SK-N-SH (cell line): ENCODE measurements around the gene BIRC3. TPM values are rescaled to one million over a fixed set of nuclear protein-coding genes. Genes with fewer than 3 reads are reported as not detected.
A peak's percentile ranks its signal among the peaks of the same experiment; 100 is the strongest.

Experiments used
- CTCF ChIA-PET: fragments of 300-600, 350-600 bp; formaldehyde crosslinking; extraction: SDS; loops from one replicate; lab custom pipeline; 2021; lab: Yijun Ruan, JAX
- POLR2A ChIA-PET: fragments of 350-600 bp; sonication (Branson Sonifier 250); formaldehyde crosslinking; extraction: SDS; loops from one replicate; lab custom pipeline; 2020; ENCODE audit warnings: antibody characterized with exemption, inconsistent platforms; lab: Yijun Ruan, JAX
- DNase-seq: peaks from one replicate; pipeline ENCODE4 v3.0.0; 2012
- H2AFZ ChIP-seq: fragments of 200-600 bp; sonication (generic); 2 replicates; pipeline ENCODE4 v1.8.1; 2016; ENCODE audit warnings: antibody characterized with exemption, mild to moderate bottlenecking, low read depth
- H3F3A ChIP-seq: fragments of 200-600 bp; sonication (generic); replicated peaks from 2 replicates; pipeline ENCODE3; 2016; ENCODE audit warnings: antibody characterized with exemption, mild to moderate bottlenecking; ENCODE audit not compliant: insufficient read depth
- H3K27ac ChIP-seq, 2 experiments: fragments of 200-500 bp in 1 of 2; fragments of 200-600 bp in 1 of 2; sonication (Bioruptor generic) in 1 of 2; sonication (generic), shearing (Covaris generic) in 1 of 2; 2 replicates each; pipeline versions ENCODE4 v1.5.1 to v1.6.1; 2014 to 2016; ENCODE audit warnings: low read depth in 2 of 2, inconsistent platforms in 1 of 2, low read length in 1 of 2, mild to moderate bottlenecking in 1 of 2, mixed read lengths in 1 of 2
- H3K27me3 ChIP-seq: fragments of 200-600 bp; sonication (generic), shearing (Covaris generic); 2 replicates; pipeline ENCODE4 v1.6.1; 2016; ENCODE audit warnings: mixed run types; ENCODE audit not compliant: insufficient read depth
- H3K36me3 ChIP-seq, 2 experiments: fragments of 200-500 bp in 1 of 2; fragments of 200-600 bp in 1 of 2; sonication (Bioruptor generic) in 1 of 2; sonication (generic) in 1 of 2; replicated peaks in 1 of 2; 2 replicates each; pipeline versions ENCODE3 to v1.5.1; 2014 to 2016; ENCODE audit warnings: low read length in 1 of 2, mild to moderate bottlenecking in 1 of 2; ENCODE audit not compliant: insufficient read depth in 2 of 2, control insufficient read depth in 1 of 2
- H3K4me1 ChIP-seq, 2 experiments: fragments of 200-500 bp in 1 of 2; fragments of 200-600 bp in 1 of 2; sonication (Bioruptor generic) in 1 of 2; sonication (generic), shearing (Covaris generic) in 1 of 2; 2 replicates each; pipeline versions ENCODE4 v1.5.1 to v1.6.1; 2014 to 2016; ENCODE audit warnings: low read depth in 1 of 2, low read length in 1 of 2, mixed run types in 1 of 2; ENCODE audit not compliant: insufficient read depth in 2 of 2, control insufficient read depth in 1 of 2
- H3K4me2 ChIP-seq: fragments of 200-600 bp; sonication (generic), shearing (Covaris generic); 2 replicates; pipeline ENCODE4 v1.6.1; 2017; ENCODE audit warnings: mixed run types
- H3K4me3 ChIP-seq, 2 experiments: fragments of 200-500 bp in 1 of 2; fragments of 200-600 bp in 1 of 2; sonication (Bioruptor generic) in 1 of 2; sonication (generic), shearing (Covaris generic) in 1 of 2; 2 replicates each; pipeline versions ENCODE4 v1.5.1 to v1.8.1; 2014 to 2016; ENCODE audit warnings: low read depth in 2 of 2, inconsistent platforms in 1 of 2, low read length in 1 of 2, mild to moderate bottlenecking in 1 of 2, mixed read lengths in 1 of 2, moderate library complexity in 1 of 2
- H3K79me2 ChIP-seq: fragments of 200-600 bp; sonication (generic); 2 replicates; pipeline ENCODE4 v1.8.1; 2017; ENCODE audit warnings: mild to moderate bottlenecking; ENCODE audit not compliant: insufficient read depth
- H3K9ac ChIP-seq: fragments of 200-600 bp; sonication (generic); 2 replicates; pipeline ENCODE4 v1.6.1; 2017; ENCODE audit warnings: mixed run types
- H3K9me2 ChIP-seq: fragments of 200-600 bp; sonication (generic); 2 replicates; pipeline ENCODE4 v1.6.1; 2017; ENCODE audit warnings: mixed run types
- H3K9me3 ChIP-seq: fragments of 200-600 bp; sonication (generic); 2 replicates; pipeline ENCODE4 v1.6.1; 2017; ENCODE audit warnings: mixed run types, mild to moderate bottlenecking, moderate library complexity
- H4K20me1 ChIP-seq: fragments of 200-600 bp; sonication (generic); 2 replicates; pipeline ENCODE4 v1.6.1; 2017; ENCODE audit warnings: mild to moderate bottlenecking, mixed run types; ENCODE audit not compliant: insufficient read depth
- ELF1 ChIP-seq: IDR thresholded peaks from 2 replicates; pipeline ENCODE4 v1.4.0; 2012
- EP300 ChIP-seq, 2 experiments: IDR thresholded peaks; 2 replicates each; pipeline versions ENCODE4 v1.4.0 to v1.6.1; 2012; ENCODE audit warnings: borderline replicate concordance in 1 of 2, low read depth in 1 of 2, low read length in 1 of 2
- FOXJ3 ChIP-seq: sonication (generic); formaldehyde crosslinking; IDR thresholded peaks from 2 replicates; pipeline ENCODE4 v1.5.1; 2020; ENCODE audit warnings: mild to moderate bottlenecking, missing genetic modification reagents
- FOXM1 ChIP-seq: IDR thresholded peaks from 2 replicates; pipeline ENCODE4 v1.4.0; 2012; ENCODE audit warnings: low read depth, mild to moderate bottlenecking
- GABPA ChIP-seq: IDR thresholded peaks from 2 replicates; pipeline ENCODE4 v1.4.0; 2012; ENCODE audit warnings: low read depth, mild to moderate bottlenecking
- JUND ChIP-seq: IDR thresholded peaks from 2 replicates; pipeline ENCODE4 v1.4.0; 2012
- NFIC ChIP-seq: IDR thresholded peaks from 2 replicates; pipeline ENCODE4 v1.4.0; 2012; ENCODE audit warnings: borderline replicate concordance
- SMC3 ChIP-seq: IDR thresholded peaks from 2 replicates; pipeline ENCODE4 v1.6.1; 2012; ENCODE audit warnings: low read depth, low read length, improper control_type of control experiment
- TCF12 ChIP-seq: IDR thresholded peaks from 2 replicates; pipeline ENCODE4 v1.4.0; 2012
- YY1 ChIP-seq: IDR thresholded peaks from 2 replicates; pipeline ENCODE4 v1.4.0; 2012; ENCODE audit warnings: low read depth, mild to moderate bottlenecking
- WGBS: methylation state at CpG from one replicate; pipeline ENCODE4 v1.1.6; 2017; ENCODE audit warnings: low lambda C conversion rate; 5-methylcytosine and 5-hydroxymethylcytosine counted together
- polyA plus RNA-seq, 3 experiments: library from polyadenylated mRNA; depleted of rRNA; stranded (reverse); fragments of >200 nt; gene quantifications; 2 replicates each; pipeline ENCODE4 v1.2.3, GENCODE V29; 2012
- TF ChIP-seq, protein P1 (sequence below): IDR thresholded peaks from 2 replicates; pipeline ENCODE4 v1.4.0; 2012; ENCODE audit warnings: low read depth, borderline replicate concordance
- TF ChIP-seq, protein P2 (sequence below): IDR thresholded peaks from 2 replicates; pipeline ENCODE4 v1.4.0; 2012; ENCODE audit warnings: low read depth
- TF ChIP-seq, protein P3 (sequence below): IDR thresholded peaks from 2 replicates; pipeline ENCODE4 v1.4.0; 2012; ENCODE audit warnings: low read depth, borderline replicate concordance
- TF ChIP-seq, protein P4 (sequence below): IDR thresholded peaks from 2 replicates; pipeline ENCODE4; 2012

BIRC3 gene
- polyA plus RNA-seq, 1 of the 3 experiments (the other 2 are of a cell fraction), result 0.46 TPM

DNA sequence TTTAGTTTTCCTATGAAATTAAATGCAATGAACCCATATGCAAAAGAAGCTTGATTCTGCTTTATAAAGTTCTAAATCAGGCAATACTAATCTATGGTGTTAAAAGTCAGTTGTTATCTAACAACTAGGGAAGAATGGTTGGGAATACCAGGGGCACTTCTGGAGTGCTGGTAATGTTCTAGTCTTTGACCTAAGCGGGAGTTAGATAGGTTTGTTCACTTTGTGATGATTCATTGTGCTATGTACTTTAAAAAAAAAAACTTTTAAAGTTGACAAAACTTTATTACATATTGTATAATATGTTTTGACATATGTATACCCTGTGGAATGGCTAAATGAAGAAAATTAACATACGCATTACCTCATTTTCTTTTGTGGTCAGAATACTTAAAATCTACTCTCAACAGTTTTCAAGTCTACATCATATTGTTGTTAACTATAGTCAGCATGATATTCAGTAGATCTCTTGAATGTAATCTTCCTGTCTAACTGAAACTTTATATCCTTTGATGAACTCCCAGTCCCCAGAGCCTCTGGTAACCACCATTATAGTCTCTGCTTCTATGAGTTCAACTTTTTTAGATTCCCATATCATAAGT lies 69.0 kb downstream of the BIRC3 start:
- H3K9me3 ChIP-seq, result no peaks in the 10 kb centered on the region
- H3K79me2 ChIP-seq, result peaks cover 21% of the 10 kb centered on the region; the same call in 1 of the 2 replicates
- no peak for DNase-seq
- no peak overlapping the region for H3K9ac ChIP-seq
- no peak overlapping the region for H3K4me3 ChIP-seq
- H2AFZ ChIP-seq, result no peak overlapping the region
- POLR2A ChIA-PET, result no interaction called here
- CTCF ChIA-PET, result no interaction called here
- peaks cover 30 to 58% of the 10 kb centered on the region in 2 experiments for H3K36me3 ChIP-seq
- peaks cover 22% of the 10 kb centered on the region for H3F3A ChIP-seq
- peaks cover 0 to 8% of the 10 kb centered on the region in 2 experiments; a peak in 2 of 4 replicates for H3K4me1 ChIP-seq
- no peak overlapping the region; a peak in 1 of 4 replicates for H3K27ac ChIP-seq
- TF ChIP-seq JUND (peak; percentile 6; the same call in 1 of the 2 replicates), GABPA (no peak)
- TF ChIP-seq, protein P1, sequence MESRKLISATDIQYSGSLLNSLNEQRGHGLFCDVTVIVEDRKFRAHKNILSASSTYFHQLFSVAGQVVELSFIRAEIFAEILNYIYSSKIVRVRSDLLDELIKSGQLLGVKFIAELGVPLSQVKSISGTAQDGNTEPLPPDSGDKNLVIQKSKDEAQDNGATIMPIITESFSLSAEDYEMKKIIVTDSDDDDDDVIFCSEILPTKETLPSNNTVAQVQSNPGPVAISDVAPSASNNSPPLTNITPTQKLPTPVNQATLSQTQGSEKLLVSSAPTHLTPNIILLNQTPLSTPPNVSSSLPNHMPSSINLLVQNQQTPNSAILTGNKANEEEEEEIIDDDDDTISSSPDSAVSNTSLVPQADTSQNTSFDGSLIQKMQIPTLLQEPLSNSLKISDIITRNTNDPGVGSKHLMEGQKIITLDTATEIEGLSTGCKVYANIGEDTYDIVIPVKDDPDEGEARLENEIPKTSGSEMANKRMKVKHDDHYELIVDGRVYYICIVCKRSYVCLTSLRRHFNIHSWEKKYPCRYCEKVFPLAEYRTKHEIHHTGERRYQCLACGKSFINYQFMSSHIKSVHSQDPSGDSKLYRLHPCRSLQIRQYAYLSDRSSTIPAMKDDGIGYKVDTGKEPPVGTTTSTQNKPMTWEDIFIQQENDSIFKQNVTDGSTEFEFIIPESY, result no peak
- TF ChIP-seq, all 33 proteins: peak for 1
- Histone ChIP-seq H3K27me3 (no peaks in the 10 kb centered on the region), H3K9me2 (no peaks in the 10 kb centered on the region), H3K4me2 (no peak overlapping the region), H4K20me1 (no peaks in the 10 kb centered on the region)
- WGBS, result 92% methylated on average over 2 of the region's 2 CpGs

DNA sequence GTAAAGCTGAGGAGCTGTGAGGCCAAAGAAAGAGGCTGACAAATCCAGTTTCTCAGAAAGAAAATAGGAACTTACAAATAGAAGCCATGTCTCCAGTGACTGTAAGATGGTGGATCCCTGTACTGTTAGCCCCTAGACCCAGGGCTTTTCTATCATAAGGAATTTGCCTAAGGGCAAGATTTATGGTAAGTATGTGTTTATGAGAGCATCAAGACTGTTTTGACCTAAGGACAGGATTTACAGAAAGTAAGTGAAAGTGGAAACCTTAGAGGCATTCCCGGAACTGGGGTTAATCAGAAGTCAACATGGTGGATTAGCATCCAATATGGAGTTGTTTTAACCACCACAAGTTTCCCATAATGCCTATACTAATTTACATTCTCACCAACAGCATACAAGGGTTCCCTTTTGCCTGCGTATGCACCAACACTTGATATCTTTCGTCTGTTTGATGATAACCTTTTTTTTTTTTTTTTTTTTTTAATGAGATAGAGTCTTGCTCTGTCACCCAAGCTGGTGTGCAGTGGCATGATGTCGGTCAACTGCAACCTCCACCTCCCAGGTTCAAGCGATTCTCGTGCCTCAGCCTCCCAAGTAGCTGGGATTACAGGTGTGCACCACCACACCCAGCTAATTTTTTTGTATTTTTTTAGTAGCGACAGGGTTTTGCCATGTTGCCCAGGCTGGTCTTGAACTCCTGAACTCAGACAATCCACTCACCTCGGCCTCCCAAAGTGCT lies 69.9 kb downstream of the BIRC3 start:
- Histone ChIP-seq H3K4me1 (peaks cover 0 to 8% of the 10 kb centered on the region in 2 experiments; a peak in 2 of 4 replicates), H4K20me1 (no peaks in the 10 kb centered on the region), H3K9me3 (no peaks in the 10 kb centered on the region), H3K27ac (no peak overlapping the region), H2AFZ (no peak overlapping the region), H3K27me3 (no peaks in the 10 kb centered on the region), H3K9ac (no peak overlapping the region), H3K9me2 (no peaks in the 10 kb centered on the region), H3K4me2 (no peak overlapping the region), H3K36me3 (peaks cover 29 to 60% of the 10 kb centered on the region in 2 experiments), H3F3A (peaks cover 25% of the 10 kb centered on the region), H3K79me2 (peaks cover 30% of the 10 kb centered on the region; the same call in 1 of the 2 replicates), H3K4me3 (no peak overlapping the region)
- ChIA-PET CTCF (no interaction called here), POLR2A (no interaction called here)
- DNase-seq, result no peak
- 85% methylated on average over 8 of the region's 8 CpGs for WGBS
- TF ChIP-seq ELF1 (no peak), FOXJ3 (CRISPR knock-in tag) (no peak), NFIC (no peak), EP300 (IDR thresholded peaks at IDR 0.05; ENCODE audit: borderline replicate concordance in 1 of 2, low read depth in 1 of 2, low read length in 1 of 2) (no peak), TCF12 (no peak), SMC3 (no peak), YY1 (no peak), FOXM1 (no peak), JUND (no peak)
- TF ChIP-seq, protein P2, sequence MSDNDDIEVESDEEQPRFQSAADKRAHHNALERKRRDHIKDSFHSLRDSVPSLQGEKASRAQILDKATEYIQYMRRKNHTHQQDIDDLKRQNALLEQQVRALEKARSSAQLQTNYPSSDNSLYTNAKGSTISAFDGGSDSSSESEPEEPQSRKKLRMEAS, result no peak
- TF ChIP-seq, protein P3, sequence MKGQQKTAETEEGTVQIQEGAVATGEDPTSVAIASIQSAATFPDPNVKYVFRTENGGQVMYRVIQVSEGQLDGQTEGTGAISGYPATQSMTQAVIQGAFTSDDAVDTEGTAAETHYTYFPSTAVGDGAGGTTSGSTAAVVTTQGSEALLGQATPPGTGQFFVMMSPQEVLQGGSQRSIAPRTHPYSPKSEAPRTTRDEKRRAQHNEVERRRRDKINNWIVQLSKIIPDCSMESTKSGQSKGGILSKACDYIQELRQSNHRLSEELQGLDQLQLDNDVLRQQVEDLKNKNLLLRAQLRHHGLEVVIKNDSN, result no peak
- TF ChIP-seq, protein P4, sequence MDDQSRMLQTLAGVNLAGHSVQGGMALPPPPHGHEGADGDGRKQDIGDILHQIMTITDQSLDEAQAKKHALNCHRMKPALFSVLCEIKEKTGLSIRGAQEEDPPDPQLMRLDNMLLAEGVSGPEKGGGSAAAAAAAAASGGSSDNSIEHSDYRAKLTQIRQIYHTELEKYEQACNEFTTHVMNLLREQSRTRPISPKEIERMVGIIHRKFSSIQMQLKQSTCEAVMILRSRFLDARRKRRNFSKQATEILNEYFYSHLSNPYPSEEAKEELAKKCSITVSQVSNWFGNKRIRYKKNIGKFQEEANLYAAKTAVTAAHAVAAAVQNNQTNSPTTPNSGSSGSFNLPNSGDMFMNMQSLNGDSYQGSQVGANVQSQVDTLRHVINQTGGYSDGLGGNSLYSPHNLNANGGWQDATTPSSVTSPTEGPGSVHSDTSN, result no peak
